GM21619 (cell line): ENCODE data around the gene CDC34.
A peak's percentile ranks its signal among the peaks of the same experiment; 100 is the strongest.

ENCODE experiments used
- ATAC-seq: cut with Tn5 transposase; IDR thresholded peaks from one replicate; pipeline ENCODE4 v1.9.1; 2021; ENCODE audit not compliant: unreplicated experiment

CDC34 gene

GRCh38 chr19:496986-497385, 34.6 kb upstream of the CDC34 start:
- ATAC-seq, result no peak

- no peak for ATAC-seq
These were observed 34.1 kb upstream of the CDC34 start for GRCh38 chr19:497491-497868.

DNA sequence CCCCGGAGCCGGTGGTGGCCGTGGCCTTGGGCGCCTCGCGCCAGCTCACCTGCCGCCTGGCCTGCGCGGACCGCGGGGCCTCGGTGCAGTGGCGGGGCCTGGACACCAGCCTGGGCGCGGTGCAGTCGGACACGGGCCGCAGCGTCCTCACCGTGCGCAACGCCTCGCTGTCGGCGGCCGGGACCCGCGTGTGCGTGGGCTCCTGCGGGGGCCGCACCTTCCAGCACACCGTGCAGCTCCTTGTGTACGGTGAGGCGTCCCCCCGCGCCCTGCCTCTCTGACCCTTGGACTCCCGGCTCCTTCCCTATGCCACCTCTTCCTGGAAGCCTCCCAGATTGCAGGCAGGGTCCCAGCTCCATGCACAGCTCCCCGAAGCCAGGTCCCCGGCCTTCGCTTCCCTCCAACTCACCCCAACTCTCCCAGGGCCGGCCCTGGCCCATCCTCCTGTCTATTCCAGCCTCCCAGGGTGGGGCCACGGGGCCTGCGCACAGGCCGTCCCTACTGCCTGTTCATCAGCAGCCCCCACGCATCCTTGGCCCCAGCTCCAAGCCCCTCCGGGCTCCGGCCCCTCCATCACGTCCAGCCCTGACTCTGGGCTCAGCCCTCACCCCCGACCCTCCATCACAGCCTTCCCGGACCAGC, 33.6 kb upstream of the CDC34 start:
- ATAC-seq, result no peak

DNA sequence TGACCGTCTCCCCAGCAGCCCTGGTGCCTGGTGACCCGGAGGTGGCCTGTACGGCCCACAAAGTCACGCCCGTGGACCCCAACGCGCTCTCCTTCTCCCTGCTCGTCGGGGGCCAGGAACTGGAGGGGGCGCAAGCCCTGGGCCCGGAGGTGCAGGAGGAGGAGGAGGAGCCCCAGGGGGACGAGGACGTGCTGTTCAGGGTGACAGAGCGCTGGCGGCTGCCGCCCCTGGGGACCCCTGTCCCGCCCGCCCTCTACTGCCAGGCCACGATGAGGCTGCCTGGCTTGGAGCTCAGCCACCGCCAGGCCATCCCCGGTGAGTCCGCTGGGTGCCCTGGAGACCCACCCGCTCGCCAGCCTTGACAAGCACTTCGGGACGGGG, 33.1 kb upstream of the CDC34 start:
- ATAC-seq, result no peak

DNA sequence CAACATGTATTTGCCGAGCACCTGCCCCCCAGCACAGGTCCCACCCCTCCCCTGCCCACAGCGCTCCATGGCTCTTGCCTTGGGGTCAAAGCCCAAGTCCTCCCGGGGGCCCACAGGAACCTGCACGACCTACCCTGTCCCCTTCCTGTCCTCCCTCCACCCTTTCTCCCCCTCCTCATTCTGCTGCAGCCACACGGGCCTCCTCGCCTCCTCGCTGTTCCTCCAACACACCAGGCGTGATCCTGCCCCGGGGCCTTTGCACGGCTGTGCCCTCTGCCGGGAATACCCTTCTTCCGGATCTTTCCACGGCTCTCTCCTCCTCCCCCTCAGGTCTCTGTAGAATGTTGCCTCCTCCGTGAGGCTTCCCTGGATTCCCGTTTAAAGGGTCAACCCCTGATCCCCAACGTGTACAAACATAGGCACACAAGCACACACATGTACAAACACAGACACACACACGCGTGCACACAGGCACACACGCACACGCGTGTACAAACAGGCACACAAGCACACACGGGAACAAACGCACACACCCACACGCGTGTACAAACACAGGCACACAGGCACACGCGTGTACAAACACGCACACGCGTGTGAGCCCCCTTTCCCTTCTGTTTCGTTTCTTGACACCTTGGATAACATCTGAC, 32.5 kb upstream of the CDC34 start:
- no peak for ATAC-seq

- ATAC-seq, result no peak
These were observed 29.9 kb upstream of the CDC34 start for GRCh38 chr19:501646-502045.

DNA sequence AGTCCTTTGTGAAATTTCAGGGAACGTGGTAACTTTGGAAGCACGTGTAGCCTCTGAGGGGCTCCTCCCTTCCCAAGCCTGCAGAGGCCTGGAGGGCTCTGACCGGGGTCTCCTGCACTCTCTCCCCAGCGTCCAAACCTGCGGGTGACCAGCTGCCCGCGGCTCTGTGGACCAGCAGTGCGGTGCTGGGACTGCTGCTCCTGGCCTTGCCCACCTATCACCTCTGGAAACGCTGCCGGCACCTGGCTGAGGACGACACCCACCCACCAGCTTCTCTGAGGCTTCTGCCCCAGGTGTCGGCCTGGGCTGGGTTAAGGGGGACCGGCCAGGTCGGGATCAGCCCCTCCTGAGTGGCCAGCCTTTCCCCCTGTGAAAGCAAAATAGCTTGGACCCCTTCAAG, 26.9 kb upstream of the CDC34 start:
- ATAC-seq, result no peak

- ATAC-seq, result peak; percentile 56
These were observed 24.9 kb upstream of the CDC34 start for GRCh38 chr19:506404-507285.

DNA sequence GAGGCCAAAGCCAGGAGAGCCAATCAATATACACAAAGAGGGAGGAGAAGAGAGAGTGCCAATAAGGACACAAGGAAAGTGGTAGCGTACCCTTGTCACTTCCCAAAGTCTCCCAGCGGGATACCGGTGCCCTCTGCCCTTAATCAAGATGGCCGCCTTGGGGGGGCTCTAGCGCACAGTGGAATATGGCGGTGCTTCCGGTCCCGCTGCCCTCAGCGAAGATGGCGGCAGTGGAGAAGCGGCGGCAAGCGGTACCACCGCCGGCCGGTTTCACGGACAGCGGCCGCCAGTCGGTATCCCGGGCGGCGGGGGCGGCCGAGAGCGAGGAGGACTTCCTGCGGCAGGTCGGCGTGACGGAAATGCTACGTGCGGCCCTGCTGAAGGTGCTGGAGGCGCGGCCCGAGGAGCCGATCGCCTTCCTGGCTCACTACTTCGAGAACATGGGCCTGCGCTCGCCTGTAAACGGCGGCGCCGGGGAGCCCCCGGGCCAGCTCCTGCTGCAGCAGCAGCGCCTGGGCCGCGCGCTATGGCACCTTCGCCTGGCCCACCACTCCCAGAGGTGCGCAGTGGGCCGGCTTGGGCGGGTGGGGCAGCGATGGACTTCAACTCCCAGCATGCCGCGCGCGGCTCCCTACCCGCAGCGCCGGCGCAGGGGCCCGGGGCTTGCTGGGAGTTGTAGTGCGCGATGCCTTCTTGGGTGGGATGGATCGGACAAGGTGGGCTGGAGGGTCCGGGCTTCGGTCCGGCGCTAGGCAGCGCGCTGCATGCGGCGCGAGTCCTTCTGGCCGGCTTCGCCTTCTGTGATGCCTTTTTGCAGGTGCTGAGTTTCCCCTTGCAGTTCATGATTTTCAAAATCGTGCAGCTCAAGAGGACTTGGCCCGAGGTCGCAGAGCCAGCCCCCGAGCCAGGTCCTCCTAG, 24.0 kb upstream of the CDC34 start, which contains the start of gene TPGS1:
TSS of gene TPGS1 (plus strand) at position 212 of the 918 bp plus-strand sequence. CDS start at position 222, 10 bp downstream.
- peak; percentile 52 for ATAC-seq

- ATAC-seq, result no peak
These were observed 23.1 kb upstream of the CDC34 start for GRCh38 chr19:508204-509150.

DNA sequence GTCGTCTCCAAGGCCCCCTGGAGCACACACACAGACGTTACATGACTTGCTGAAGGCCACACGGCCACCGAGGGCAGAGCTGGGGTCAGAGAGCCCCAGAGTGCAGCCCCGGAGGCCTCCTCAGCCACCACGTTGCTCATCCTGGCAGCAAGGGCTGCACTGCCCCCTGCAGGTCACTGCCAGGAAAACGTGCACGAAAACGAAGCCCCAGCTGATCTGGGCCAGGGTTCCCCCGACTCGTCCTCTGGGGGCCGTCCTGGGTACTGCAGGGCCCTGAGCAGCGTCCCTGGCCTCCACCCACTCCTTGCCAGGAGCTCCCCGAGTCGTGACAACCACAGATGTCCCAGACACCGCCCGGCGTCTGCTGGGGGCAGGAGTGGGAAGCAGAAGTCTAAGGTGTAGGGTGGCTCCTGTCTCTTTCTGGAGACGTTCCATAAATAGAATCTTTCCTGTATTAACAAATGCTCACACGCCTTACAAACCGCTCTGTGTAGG, 20.9 kb upstream of the CDC34 start:
- peak; percentile 27 for ATAC-seq

DNA sequence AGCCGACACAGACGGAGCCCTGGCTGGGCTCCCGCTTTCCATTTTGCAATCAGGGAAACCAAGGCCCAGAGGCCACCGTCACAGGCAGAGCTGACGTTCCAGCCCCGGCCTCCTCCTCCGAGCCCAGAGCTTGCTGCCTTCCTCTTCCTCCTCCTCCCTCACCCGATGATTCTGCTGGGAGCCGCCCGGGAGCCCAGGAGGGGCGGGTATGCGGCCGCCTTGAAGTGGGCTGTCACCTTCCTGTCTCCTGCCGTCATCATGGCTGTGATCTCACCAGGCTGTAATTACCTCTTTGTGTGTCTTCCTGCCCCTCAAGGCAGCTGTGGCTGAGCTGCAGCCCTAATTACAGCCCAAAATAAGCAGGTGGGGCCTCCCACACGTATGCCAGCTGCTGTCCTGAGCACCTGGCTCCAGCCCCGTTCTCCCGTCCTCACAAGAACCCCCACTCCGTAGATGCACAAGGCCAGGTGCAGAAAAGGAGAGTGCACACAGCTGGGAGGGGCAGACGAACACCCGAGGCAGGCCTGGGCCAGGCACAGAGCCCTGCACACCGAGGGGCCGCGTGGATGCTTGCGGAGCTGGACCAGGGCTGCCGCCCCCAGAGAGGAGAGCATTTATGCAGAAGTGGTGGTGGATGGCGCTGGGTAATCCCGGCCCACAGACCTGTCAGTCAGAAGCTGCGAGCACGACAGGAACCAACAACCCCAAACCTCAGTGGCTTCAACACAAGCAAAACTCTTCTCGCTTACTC, 20.3 kb upstream of the CDC34 start:
- no peak for ATAC-seq

GRCh38 chr19:512547-513365, 18.8 kb upstream of the CDC34 start:
- ATAC-seq, result no peak

GRCh38 chr19:513368-514165, 18.0 kb upstream of the CDC34 start:
- ATAC-seq, result no peak

- ATAC-seq, result no peak
These were observed 17.3 kb upstream of the CDC34 start for GRCh38 chr19:514166-514663.

DNA sequence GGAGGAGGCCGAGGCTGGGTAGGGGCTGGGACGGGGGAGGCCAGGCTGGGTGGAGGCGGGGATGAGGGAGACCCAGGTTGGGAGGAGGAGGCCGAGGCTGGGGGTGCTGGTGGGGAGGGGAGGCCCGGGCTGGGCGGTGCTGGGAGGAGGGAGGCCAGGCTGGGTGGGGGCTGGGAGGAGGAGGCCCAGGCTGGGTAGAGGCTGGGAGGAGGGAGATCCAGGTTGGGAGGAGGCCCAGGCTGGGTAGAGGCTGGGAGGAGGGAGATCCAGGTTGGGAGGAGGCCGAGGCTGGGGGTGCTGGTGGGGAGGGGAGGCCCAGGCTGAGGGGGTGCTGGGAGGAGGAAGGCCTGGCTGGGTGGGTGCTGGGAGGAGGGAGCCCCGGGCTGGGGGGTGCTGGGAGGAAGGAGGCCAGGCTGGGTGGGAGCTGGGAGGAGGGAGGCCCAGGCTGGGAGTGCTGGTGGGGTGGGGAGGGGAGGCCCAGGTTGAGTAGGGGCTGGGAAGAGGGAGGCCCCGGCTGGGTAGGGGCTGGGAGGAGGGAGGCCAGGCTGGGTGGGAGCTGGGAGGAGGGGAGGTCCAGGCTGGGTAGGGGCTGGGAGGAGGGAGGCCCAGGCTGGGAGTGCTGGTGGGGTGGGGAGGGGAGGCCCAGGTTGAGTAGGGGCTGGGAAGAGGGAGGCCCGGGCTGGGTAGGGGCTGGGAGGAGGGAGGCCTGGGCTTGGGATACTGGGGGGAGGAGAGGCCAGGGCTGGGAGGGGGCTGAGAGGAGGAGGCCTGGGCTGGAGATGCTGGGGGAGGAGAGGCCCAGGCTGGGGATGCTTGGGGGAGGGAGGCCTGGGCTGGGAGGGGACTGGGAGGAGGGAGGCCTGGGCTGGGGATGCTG, 13.6 kb upstream of the CDC34 start:
- no peak for ATAC-seq
